Measurements from ENCODE around the gene PPP2R2B.

Gene PPP2R2B

GRCh38 chr5:146770980-146771379 lies 107.6 kb downstream of the PPP2R2B start:
- no peak for ATAC-seq

GRCh38 chr5:146770546-146770945 lies 108.0 kb downstream of the PPP2R2B start:
- no peak for TF ChIP-seq TOX (CRISPR knock-in tag; IDR thresholded peaks at IDR 0.05; ENCODE audit: borderline replicate concordance)
- TF ChIP-seq ZC3H10 (CRISPR knock-in tag; IDR thresholded peaks at IDR 0.05): no peak
- no peak for TF ChIP-seq BACH2 (CRISPR knock-in tag; IDR thresholded peaks at IDR 0.05; ENCODE audit: borderline replicate concordance)
- TF ChIP-seq ZNF565 (CRISPR knock-in tag; conservative IDR thresholded peaks at IDR 0.05; ENCODE audit: low read depth): no peak
- no peak for ATAC-seq

More at GRCh38 chr5:146770980-146771379, 107.6 kb downstream of the PPP2R2B start:
- TF ChIP-seq ZNF8 (CRISPR knock-in tag; IDR thresholded peaks at IDR 0.05) (no peak), PPARA (CRISPR knock-in tag; IDR thresholded peaks at IDR 0.05; ENCODE audit: borderline replicate concordance) (no peak), GLIS3 (CRISPR knock-in tag; IDR thresholded peaks at IDR 0.05) (no peak), ZNF70 (CRISPR knock-in tag; IDR thresholded peaks at IDR 0.05) (peak; percentile 76), RARB (CRISPR knock-in tag; IDR thresholded peaks at IDR 0.05) (no peak), CSDC2 (CRISPR knock-in tag; IDR thresholded peaks at IDR 0.05) (no peak), ZNF565 (CRISPR knock-in tag; conservative IDR thresholded peaks at IDR 0.05; ENCODE audit: low read depth) (no peak)

- no peak for ATAC-seq
- TF ChIP-seq PPARA (CRISPR knock-in tag; IDR thresholded peaks at IDR 0.05; ENCODE audit: borderline replicate concordance) (no peak), ARNTL (CRISPR knock-in tag; IDR thresholded peaks at IDR 0.05; ENCODE audit: borderline replicate concordance, low read depth) (no peak), POU6F1 (CRISPR knock-in tag; IDR thresholded peaks at IDR 0.05; ENCODE audit: borderline replicate concordance, low read depth) (no peak), CREB5 (CRISPR knock-in tag; IDR thresholded peaks at IDR 0.05; ENCODE audit: low read depth) (no peak), RARB (CRISPR knock-in tag; IDR thresholded peaks at IDR 0.05) (no peak), ZNF565 (CRISPR knock-in tag; conservative IDR thresholded peaks at IDR 0.05; ENCODE audit: low read depth) (no peak), ISL1 (CRISPR knock-in tag; IDR thresholded peaks at IDR 0.05) (no peak), TSHZ2 (CRISPR knock-in tag; IDR thresholded peaks at IDR 0.05) (no peak), ZFP3 (CRISPR knock-in tag; IDR thresholded peaks at IDR 0.05) (no peak), SNAI2 (CRISPR knock-in tag; IDR thresholded peaks at IDR 0.05) (no peak), OSR1 (CRISPR knock-in tag; IDR thresholded peaks at IDR 0.05) (no peak), ZNF70 (CRISPR knock-in tag; IDR thresholded peaks at IDR 0.05) (no peak), ESRRG (CRISPR knock-in tag; IDR thresholded peaks at IDR 0.05) (no peak)
Measured at GRCh38 chr5:146767534-146767933, 111.0 kb downstream of the PPP2R2B start.

GRCh38 chr5:146766013-146766412 lies 112.5 kb downstream of the PPP2R2B start:
- peak; percentile 63 for ATAC-seq
- TF ChIP-seq ZC3H10 (CRISPR knock-in tag; IDR thresholded peaks at IDR 0.05) (no peak), PPARA (CRISPR knock-in tag; IDR thresholded peaks at IDR 0.05; ENCODE audit: borderline replicate concordance) (no peak), ZNF70 (CRISPR knock-in tag; IDR thresholded peaks at IDR 0.05) (no peak), BACH2 (CRISPR knock-in tag; IDR thresholded peaks at IDR 0.05; ENCODE audit: borderline replicate concordance) (no peak), POU6F1 (CRISPR knock-in tag; IDR thresholded peaks at IDR 0.05; ENCODE audit: borderline replicate concordance, low read depth) (no peak), ZNF565 (CRISPR knock-in tag; conservative IDR thresholded peaks at IDR 0.05; ENCODE audit: low read depth) (no peak), TSHZ2 (CRISPR knock-in tag; IDR thresholded peaks at IDR 0.05) (no peak), TCF4 (CRISPR knock-in tag; IDR thresholded peaks at IDR 0.05; ENCODE audit: borderline replicate concordance) (no peak)

All from SK-N-SH treated with all-trans-retinoic acid at 6 μM for 48 hours (cell line).